ENCODE measurements around the gene SEZ6L.

GRCh38 chr22:26394777-26395176 lies 225.5 kb downstream of the SEZ6L start:
- TF ChIP-seq CTCF (IDR thresholded peaks at IDR 0.05; ENCODE audit: low read length) (no peak), EZH2 (IDR thresholded peaks at IDR 0.05; ENCODE audit: borderline replicate concordance, low read length) (no peak)
